Gastrocnemius medialis (tissue), 4 donors: ENCODE data around the gene APPBP2.

Experiments
- CTCF ChIP-seq, 5 experiments: fragments of 450-650 bp in 3 of 5; fragments of 200-600 bp in 2 of 5; sonication (generic) in 2 of 5; IDR thresholded peaks in 4 of 5; conservative IDR thresholded peaks in 1 of 5; 1 replicate in 4 of 5; 2 replicates in 1 of 5; pipeline ENCODE4 v1.5.1; 2016 to 2019; ENCODE audit warnings: antibody characterized with exemption in 5 of 5, mild to moderate bottlenecking in 3 of 5, moderate library complexity in 3 of 5
- POLR2A ChIP-seq, 2 donors: fragments of 450-650 bp; IDR thresholded peaks; one replicate each; pipeline ENCODE4 v1.6.1; 2017; ENCODE audit warnings: antibody characterized with exemption in 2 of 2, mild to moderate bottlenecking in 2 of 2, moderate library complexity in 2 of 2

GRCh38 chr17:60496041-60496440 is 30.0 kb downstream of the APPBP2 start:
- TF ChIP-seq CTCF (IDR thresholded peaks at IDR 0.05 in 4 of 5, conservative IDR thresholded peaks at IDR 0.05 in 1 of 5) (no peak), POLR2A (IDR thresholded peaks at IDR 0.05) (no peak)
